B cell (primary cell): ENCODE results near the gene S100A3. TPM values are rescaled to one million over a fixed set of nuclear protein-coding genes. Genes with fewer than 3 reads are reported as not detected.

ENCODE experiments used
- ATAC-seq: fragments of 200-7000 bp; cut with Tn5 transposase; one replicate; pipeline ENCODE4 v1.10.0; 2021; ENCODE audit warnings: low read depth, mild to moderate bottlenecking, moderate number of reproducible peaks, moderate library complexity
- CTCF ChIA-PET: fragments of 350-600 bp; sonication (Branson Sonifier 250); formaldehyde crosslinking; loops from one replicate; lab custom pipeline; 2021; ENCODE audit warnings: antibody characterized with exemption, inconsistent platforms; lab: Charles Lee
- POLR2A ChIA-PET: fragments of 350-600 bp; sonication (Branson Sonifier 250); formaldehyde crosslinking; loops from one replicate; lab custom pipeline; 2021; ENCODE audit warnings: antibody characterized with exemption; lab: Charles Lee
- DNase-seq: peaks from one replicate; pipeline ENCODE4 v3.0.0; 2013
- H2AFZ ChIP-seq: 2 replicates; pipeline ENCODE4 v1.6.1; 2012; ENCODE audit warnings: mild to moderate bottlenecking, low read depth, low read length; ENCODE audit not compliant: insufficient read depth, poor library complexity, severe bottlenecking
- H3K27ac ChIP-seq, 2 donors: 1 replicate in 1 of 2; 2 replicates in 1 of 2; pipeline ENCODE4 v1.5.1; 2012 to 2013; ENCODE audit warnings: low read length in 2 of 2, mild to moderate bottlenecking in 2 of 2, moderate library complexity in 1 of 2
- H3K27me3 ChIP-seq, 4 experiments: fragments of 200-600 bp in 1 of 4; sonication (generic) in 1 of 4; replicated peaks in 1 of 4; 1 replicate in 2 of 4; 2 replicates in 2 of 4; pipeline versions ENCODE4 v1.6.1 to v1.7.0; 2013 to 2016; ENCODE audit warnings: low read length in 3 of 4, mild to moderate bottlenecking in 2 of 4, mixed read lengths in 1 of 4, moderate library complexity in 1 of 4; ENCODE audit not compliant: insufficient read depth in 4 of 4, control insufficient read depth in 3 of 4; ENCODE audit errors: control extremely low read depth in 1 of 4
- H3K36me3 ChIP-seq, 2 experiments: replicated peaks in 1 of 2; 1 replicate in 1 of 2; 2 replicates in 1 of 2; pipeline versions ENCODE4 v1.6.1 to v1.7.1; 2013; ENCODE audit warnings: low read length in 1 of 2; ENCODE audit not compliant: insufficient read depth in 2 of 2, control insufficient read depth in 1 of 2; ENCODE audit errors: control extremely low read depth in 1 of 2, extremely low read depth in 1 of 2
- H3K4me1 ChIP-seq, 2 donors: fragments of 200-600 bp in 1 of 2; sonication (generic) in 1 of 2; 1 replicate in 1 of 2; 2 replicates in 1 of 2; pipeline versions ENCODE4 v1.5.1 to v1.6.1; 2013 to 2017; ENCODE audit warnings: low read length in 2 of 2; ENCODE audit not compliant: control insufficient read depth in 2 of 2, insufficient read depth in 2 of 2
- H3K4me2 ChIP-seq: replicated peaks from 2 replicates; pipeline ENCODE3; 2012; ENCODE audit warnings: mild to moderate bottlenecking, low read depth, low read length; ENCODE audit not compliant: poor library complexity, severe bottlenecking
- H3K4me3 ChIP-seq, 5 experiments: fragments of 200-600 bp in 1 of 5; sonication (generic) in 1 of 5; 1 replicate in 3 of 5; 2 replicates in 2 of 5; pipeline versions ENCODE4 v1.5.1 to v1.7.0; 2011 to 2016; ENCODE audit warnings: low read length in 4 of 5, mild to moderate bottlenecking in 4 of 5, low read depth in 2 of 5, control low read depth in 1 of 5, moderate library complexity in 1 of 5; ENCODE audit not compliant: insufficient read depth in 1 of 5; ENCODE audit errors: control extremely low read depth in 1 of 5, extremely low read depth in 1 of 5
- H3K79me2 ChIP-seq: fragments of 200-600 bp; sonication (generic); one replicate; pipeline ENCODE4 v1.6.0; 2016; ENCODE audit warnings: low read length; ENCODE audit not compliant: control insufficient read depth, insufficient read depth
- H3K9ac ChIP-seq: fragments of 200-600 bp; sonication (generic); 2 replicates; pipeline ENCODE4 v1.6.1; 2017; ENCODE audit warnings: mild to moderate bottlenecking, low read length, moderate library complexity
- H3K9me3 ChIP-seq, 3 donors: one replicate each; pipeline versions ENCODE4 v1.6.1 to v1.7.1; 2013; ENCODE audit warnings: low read length in 2 of 3; ENCODE audit not compliant: control insufficient read depth in 2 of 3, insufficient read depth in 1 of 3; ENCODE audit errors: control extremely low read depth in 1 of 3
- H4K20me1 ChIP-seq: 2 replicates; pipeline ENCODE4 v1.6.0; 2012; ENCODE audit warnings: mild to moderate bottlenecking, low read length; ENCODE audit not compliant: insufficient read depth, control insufficient read depth, poor library complexity, severe bottlenecking
- H3K27ac Mint-ChIP-seq: one replicate; pipeline ENCODE4 v1.8.0; 2021; ENCODE audit warnings: mixed read lengths
- H3K27me3 Mint-ChIP-seq: one replicate; pipeline ENCODE4 v1.8.0; 2021; ENCODE audit warnings: mixed read lengths
- H3K4me1 Mint-ChIP-seq: one replicate; pipeline ENCODE4 v1.8.0; 2021; ENCODE audit warnings: mixed read lengths
- H3K4me3 Mint-ChIP-seq: one replicate; pipeline ENCODE4 v1.8.0; 2021; ENCODE audit warnings: mixed read lengths
- H3K9me3 Mint-ChIP-seq: one replicate; pipeline ENCODE4 v1.8.0; 2022; ENCODE audit warnings: mixed read lengths; ENCODE audit not compliant: insufficient read depth
- CTCF ChIP-seq: fragments of 200-600 bp; IDR thresholded peaks from one replicate; pipeline ENCODE4 v1.8.0; 2022; ENCODE audit warnings: antibody characterized with exemption, mild to moderate bottlenecking
- EZH2 ChIP-seq: IDR thresholded peaks from 2 replicates; pipeline ENCODE4 v1.6.1; 2012; ENCODE audit warnings: borderline replicate concordance, low read depth, mild to moderate bottlenecking, moderate library complexity, low read length; ENCODE audit not compliant: insufficient read depth, poor library complexity, severe bottlenecking
- WGBS: methylation state at CpG from one replicate; pipeline ENCODE4 v1.1.5; 2013; ENCODE audit warnings: missing lambda C conversion rate; ENCODE audit not compliant: insufficient coverage; 5-methylcytosine and 5-hydroxymethylcytosine counted together
- intact Hi-C: fragments of 100-400 bp; cut with micrococcal nuclease; formaldehyde crosslinking; loops from one replicate; pipeline ENCODE4 v1.10.0; 2022
- polyA minus RNA-seq: library from RNA; depleted of rRNA, polyadenylated mRNA; stranded (reverse); fragments of >200 nt; gene quantifications from 2 replicates; pipeline ENCODE4 v1.2.3, GENCODE V29; 2012
- polyA plus RNA-seq: library from polyadenylated mRNA; depleted of rRNA; stranded (reverse); fragments of >200 nt; gene quantifications from 2 replicates; pipeline ENCODE4 v1.2.3, GENCODE V29; 2012
- total RNA-seq, 2 donors: library from RNA; stranded (reverse); fragments of 120-200 nt in 1 of 2; gene quantifications; 1 replicate in 1 of 2; 2 replicates in 1 of 2; pipeline versions ENCODE4 v1.2.3 to v1.2.4, GENCODE V29; 2013 to 2022

The S100A3 gene
- total RNA-seq = not detected in 2 replicates
- total RNA-seq (2013) = not detected
- 0.17 TPM in 1 of 2 replicates, not detected in the other for polyA plus RNA-seq
- not detected in 2 replicates for polyA minus RNA-seq

- Histone ChIP-seq H3K4me3 (no peak within 1 kb of the TSS), H3K27ac (no peak within 1 kb of the TSS), H3K9me3 (no peaks in the 10 kb centered on the region), H3K9ac (no peak within 1 kb of the TSS), H3K4me2 (no peak within 1 kb of the TSS), H2AFZ (no peak within 1 kb of the TSS), H4K20me1 (no peaks in the 10 kb centered on the region), H3K4me1 (peaks cover 22 to 28% of the 10 kb centered on the region in 2 donors), H3K36me3 (no peaks in the 10 kb centered on the region), H3K79me2 (no peaks in the 10 kb centered on the region), H3K27me3 (peaks cover 0 to 5% (median 0%) of the 10 kb centered on the region in 4 experiments)
- ATAC-seq = no peak
- WGBS = 78% methylated on average over 11 of the region's 14 CpGs
- H3K9me3 Mint-ChIP-seq = no peaks in the 10 kb centered on the region
- H3K4me1 Mint-ChIP-seq = peaks cover 31% of the 10 kb centered on the region
- H3K4me3 Mint-ChIP-seq = no peak within 1 kb of the TSS
- ChIA-PET POLR2A (no interaction called here), CTCF (interaction anchor here (1.6 to 7.5 kb wide), 2 partner anchors 14 to 16 kb away, joined by 5 to 59 read pairs; partner anchors contain the start of gene S100A6)
- peak within 1 kb of the TSS; percentile 37 for H3K27ac Mint-ChIP-seq
- intact Hi-C loops = no loop called here
- peaks cover 16% of the 10 kb centered on the region for H3K27me3 Mint-ChIP-seq
- TF ChIP-seq EZH2 = no peak
- no peak for DNase-seq
Observed at GRCh38 chr1:153548722-153549688, at the start of gene S100A3. S100A3 (minus strand) TSS chr1:153549258; CDS start chr1:153548485, 773 bp downstream.

- intact Hi-C loops = loop anchor here (1.0 to 2.0 kb wide), 4 partner anchors 35 to 73 kb away; partner anchors contain the start of gene SNAPIN
- no peak for TF ChIP-seq CTCF
- no peak for TF ChIP-seq EZH2
- ChIA-PET POLR2A (interaction anchor here (0.6 to 2.1 kb wide), 8 partner anchors 26 to 392 kb away, joined by 3 to 17 read pairs (median 4); partner anchors contain the start of genes CHTOP, RPS27 and S100A6), CTCF (interaction anchor here (0.6 to 2.1 kb wide), 14 partner anchors 12 to 1682 kb away, joined by 3 to 6 read pairs (median 3); partner anchors contain the start of genes S100A13 and S100A6)
- H3K36me3 ChIP-seq = no peaks in the 10 kb centered on the region
- H3K27me3 Mint-ChIP-seq = no peaks in the 10 kb centered on the region
- peak overlapping the region; percentile 94 to 97 for H3K27ac ChIP-seq
- H3K4me1 Mint-ChIP-seq = peaks cover 39% of the 10 kb centered on the region
- H3K4me2 ChIP-seq = peak overlapping the region; percentile 78
- H3K4me3 ChIP-seq = peak overlapping the region in 1 of 5 experiments; percentile 15
- H3K4me1 ChIP-seq = peaks cover 27 to 39% of the 10 kb centered on the region in 2 donors
- no peaks in the 10 kb centered on the region for H4K20me1 ChIP-seq
- peak overlapping the region; percentile 96 for H3K27ac Mint-ChIP-seq
- no peaks in the 10 kb centered on the region for H3K9me3 Mint-ChIP-seq
- no peaks in the 10 kb centered on the region for H3K79me2 ChIP-seq
- H2AFZ ChIP-seq = peak overlapping the region; percentile 86
- no peaks in the 10 kb centered on the region for H3K9me3 ChIP-seq
- peak overlapping the region; percentile 53 for H3K9ac ChIP-seq
- peak overlapping the region; percentile 68 for H3K4me3 Mint-ChIP-seq
- ATAC-seq (peak; percentile 95), DNase-seq (peak; percentile 91)
- no peaks in the 10 kb centered on the region for H3K27me3 ChIP-seq
- 32% methylated on average over 4 of the region's 7 CpGs for WGBS
Observed at GRCh38 chr1:153598309-153599172, 49.5 kb upstream of the S100A3 start.
